ENCODE results near the gene HAGH. TPM values are rescaled to one million over a fixed set of nuclear protein-coding genes. Genes with fewer than 3 reads are reported as not detected.
A peak's percentile ranks its signal among the peaks of the same experiment; 100 is the strongest.

HAGH gene
- total and polyA plus RNA-seq, 9 of the 15 experiments (the other 6 are each of a cell fraction or from before 2014, with no cell fraction given): 0.46 to 35.1 (median 16.8) TPM

GRCh38 chr16:1826691-1827573, at the start of gene HAGH, which contains the start of gene FAHD1 (continued):
- TF ChIP-seq CCNT2 (IDR thresholded peaks at IDR 0.05; ENCODE audit: borderline replicate concordance, extremely low read depth, insufficient read length, low read depth, low read length) (peak; percentile 63), NFE2 (IDR thresholded peaks at IDR 0.05; ENCODE audit: low read depth) (no peak), NFATC3 (IDR thresholded peaks at IDR 0.05) (no peak), THAP12 (CRISPR knock-in tag; IDR thresholded peaks at IDR 0.05) (peak; percentile 47; the same call in 1 of the 2 replicates), TEAD1 (CRISPR knock-in tag; IDR thresholded peaks at IDR 0.05) (peak; percentile 43 to 90; a peak in 2 of 4 replicates), VEZF1 (CRISPR knock-in tag; IDR thresholded peaks at IDR 0.05) (peak; percentile 70), THRAP3 (IDR thresholded peaks at IDR 0.05; ENCODE audit: borderline replicate concordance) (no peak), NEUROD1 (IDR thresholded peaks at IDR 0.05; ENCODE audit: borderline replicate concordance, low read depth, low read length, partially characterized antibody) (peak; percentile 79), AFF4 (CRISPR knock-in tag; IDR thresholded peaks at IDR 0.05) (0 out of 2 replicates have a peak, but pooled peaks have one; percentile 42), HDAC2 (IDR thresholded peaks at IDR 0.05) (peak; percentile 96), TARDBP (IDR thresholded peaks at IDR 0.05) (peak; percentile 92), ATF3 (IDR thresholded peaks at IDR 0.05) (no peak; the same call in 1 of the 2 replicates), ATF3 (CRISPR knock-in tag; conservative IDR thresholded peaks at IDR 0.05) (no peak), DDX20 (tag; IDR thresholded peaks at IDR 0.05; ENCODE audit: low read depth) (no peak), USF1 (CRISPR knock-in tag; IDR thresholded peaks at IDR 0.05) (peak; percentile 100), U2AF1 (optimal IDR thresholded peaks at IDR 0.05; ENCODE audit: low read depth, low read length) (peak; percentile 45), ASH1L (IDR thresholded peaks at IDR 0.05; ENCODE audit: borderline replicate concordance, low read depth, partially characterized antibody) (peak; percentile 94)

Measured in K562 (cell line).